HG03575 (cell line): Measurements from ENCODE around the gene FLRT1.

ENCODE experiments used
- ATAC-seq: cut with Tn5 transposase; IDR thresholded peaks from one replicate; pipeline ENCODE4 v1.9.1; 2021; ENCODE audit not compliant: unreplicated experiment, insufficient number of reproducible peaks, low FRiP score; ENCODE audit errors: extremely low read depth

FLRT1 gene, protein sequence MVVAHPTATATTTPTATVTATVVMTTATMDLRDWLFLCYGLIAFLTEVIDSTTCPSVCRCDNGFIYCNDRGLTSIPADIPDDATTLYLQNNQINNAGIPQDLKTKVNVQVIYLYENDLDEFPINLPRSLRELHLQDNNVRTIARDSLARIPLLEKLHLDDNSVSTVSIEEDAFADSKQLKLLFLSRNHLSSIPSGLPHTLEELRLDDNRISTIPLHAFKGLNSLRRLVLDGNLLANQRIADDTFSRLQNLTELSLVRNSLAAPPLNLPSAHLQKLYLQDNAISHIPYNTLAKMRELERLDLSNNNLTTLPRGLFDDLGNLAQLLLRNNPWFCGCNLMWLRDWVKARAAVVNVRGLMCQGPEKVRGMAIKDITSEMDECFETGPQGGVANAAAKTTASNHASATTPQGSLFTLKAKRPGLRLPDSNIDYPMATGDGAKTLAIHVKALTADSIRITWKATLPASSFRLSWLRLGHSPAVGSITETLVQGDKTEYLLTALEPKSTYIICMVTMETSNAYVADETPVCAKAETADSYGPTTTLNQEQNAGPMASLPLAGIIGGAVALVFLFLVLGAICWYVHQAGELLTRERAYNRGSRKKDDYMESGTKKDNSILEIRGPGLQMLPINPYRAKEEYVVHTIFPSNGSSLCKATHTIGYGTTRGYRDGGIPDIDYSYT

GRCh38 chr11:64035576-64035975, at the start of gene FLRT1:
Gene FLRT1 (plus strand): TSS chr11:64035931. CDS start chr11:64116268, 80,337 bp downstream.
- no peak for ATAC-seq

- ATAC-seq, result no peak
Measured at GRCh38 chr11:63986156-63986931, 49.4 kb upstream of the FLRT1 start, which contains the start of gene OTUB1. Gene OTUB1 (plus strand): TSS chr11:63986438. CDS start chr11:63986457, 19 bp downstream.

- ATAC-seq, result no peak
Measured at GRCh38 chr11:63986932-63987513, 48.7 kb upstream of the FLRT1 start.

DNA sequence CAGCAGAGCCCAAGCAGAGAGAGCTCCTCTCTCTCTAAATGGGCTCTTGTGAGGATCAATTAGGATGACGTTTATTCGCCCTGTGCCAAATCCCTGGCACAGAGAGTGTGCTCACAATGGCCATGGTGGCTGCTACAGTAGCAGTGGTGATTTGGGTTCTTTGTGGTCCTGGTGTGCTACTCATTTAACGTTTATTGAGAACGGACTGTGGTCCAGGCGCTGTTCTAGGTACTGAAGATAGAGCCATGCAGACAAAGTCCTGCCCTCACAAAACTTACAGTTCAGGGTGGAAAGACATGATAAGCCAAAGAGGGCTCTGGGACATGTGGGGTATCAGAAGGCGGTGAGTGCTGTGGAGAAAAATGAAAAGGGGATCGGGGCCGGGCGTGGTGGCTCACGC, 44.2 kb upstream of the FLRT1 start:
- ATAC-seq, result no peak

GRCh38 chr11:63993100-63993499, 42.6 kb upstream of the FLRT1 start:
- ATAC-seq, result no peak

DNA sequence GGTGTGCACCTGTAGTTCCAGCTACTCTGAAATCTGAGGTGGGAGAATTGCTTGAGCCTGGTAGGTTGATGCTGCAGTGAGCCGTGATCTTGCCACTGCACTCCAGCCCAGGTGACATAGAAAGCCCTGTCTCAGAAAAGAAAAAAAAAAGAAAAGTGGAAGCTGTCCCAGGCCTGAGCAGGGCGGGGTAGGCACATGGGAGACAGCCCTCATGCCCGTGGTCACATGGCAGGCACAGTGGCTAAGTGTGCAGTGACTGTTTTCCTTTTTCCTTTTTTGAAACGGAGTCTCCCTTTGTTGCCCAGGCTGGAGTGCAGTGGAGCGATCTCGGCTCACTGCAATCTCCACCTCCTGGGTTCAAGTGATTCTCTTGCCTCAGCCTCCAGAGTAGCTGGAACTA, 41.7 kb upstream of the FLRT1 start:
- ATAC-seq, result no peak

DNA sequence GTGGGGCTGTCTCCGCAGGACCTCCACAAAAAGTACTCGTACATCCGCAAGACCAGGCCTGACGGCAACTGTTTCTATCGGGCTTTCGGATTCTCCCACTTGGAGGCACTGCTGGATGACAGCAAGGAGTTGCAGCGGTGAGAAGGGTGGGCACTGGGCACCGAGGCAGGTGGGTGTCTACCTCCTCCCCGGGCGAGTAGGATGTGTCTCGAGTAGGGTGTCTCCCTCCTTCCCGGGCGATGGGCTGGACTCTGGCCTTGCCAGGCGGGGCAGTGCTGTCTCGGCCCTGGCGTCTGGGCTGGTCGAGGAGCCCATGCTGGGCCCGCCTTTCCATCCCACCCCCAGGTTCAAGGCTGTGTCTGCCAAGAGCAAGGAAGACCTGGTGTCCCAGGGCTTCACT, 39.2 kb upstream of the FLRT1 start:
- ATAC-seq, result no peak

DNA sequence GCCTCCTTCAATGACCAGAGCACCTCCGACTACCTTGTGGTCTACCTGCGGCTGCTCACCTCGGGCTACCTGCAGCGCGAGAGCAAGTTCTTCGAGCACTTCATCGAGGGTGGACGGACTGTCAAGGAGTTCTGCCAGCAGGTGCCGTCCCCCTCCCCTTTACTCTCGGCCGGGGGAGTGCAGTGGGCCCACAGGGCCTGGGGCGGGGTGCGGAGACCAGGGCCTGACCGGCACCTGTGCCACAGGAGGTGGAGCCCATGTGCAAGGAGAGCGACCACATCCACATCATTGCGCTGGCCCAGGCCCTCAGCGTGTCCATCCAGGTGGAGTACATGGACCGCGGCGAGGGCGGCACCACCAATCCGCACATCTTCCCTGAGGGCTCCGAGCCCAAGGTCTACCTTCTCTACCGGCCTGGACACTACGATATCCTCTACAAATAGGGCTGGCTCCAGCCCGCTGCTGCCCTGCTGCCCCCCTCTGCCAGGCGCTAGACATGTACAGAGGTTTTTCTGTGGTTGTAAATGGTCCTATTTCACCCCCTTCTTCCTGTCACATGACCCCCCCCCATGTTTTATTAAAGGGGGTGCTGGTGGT, 38.5 kb upstream of the FLRT1 start:
- ATAC-seq, result no peak

- ATAC-seq, result no peak
Measured at GRCh38 chr11:63997801-63998337, 37.9 kb upstream of the FLRT1 start.

DNA sequence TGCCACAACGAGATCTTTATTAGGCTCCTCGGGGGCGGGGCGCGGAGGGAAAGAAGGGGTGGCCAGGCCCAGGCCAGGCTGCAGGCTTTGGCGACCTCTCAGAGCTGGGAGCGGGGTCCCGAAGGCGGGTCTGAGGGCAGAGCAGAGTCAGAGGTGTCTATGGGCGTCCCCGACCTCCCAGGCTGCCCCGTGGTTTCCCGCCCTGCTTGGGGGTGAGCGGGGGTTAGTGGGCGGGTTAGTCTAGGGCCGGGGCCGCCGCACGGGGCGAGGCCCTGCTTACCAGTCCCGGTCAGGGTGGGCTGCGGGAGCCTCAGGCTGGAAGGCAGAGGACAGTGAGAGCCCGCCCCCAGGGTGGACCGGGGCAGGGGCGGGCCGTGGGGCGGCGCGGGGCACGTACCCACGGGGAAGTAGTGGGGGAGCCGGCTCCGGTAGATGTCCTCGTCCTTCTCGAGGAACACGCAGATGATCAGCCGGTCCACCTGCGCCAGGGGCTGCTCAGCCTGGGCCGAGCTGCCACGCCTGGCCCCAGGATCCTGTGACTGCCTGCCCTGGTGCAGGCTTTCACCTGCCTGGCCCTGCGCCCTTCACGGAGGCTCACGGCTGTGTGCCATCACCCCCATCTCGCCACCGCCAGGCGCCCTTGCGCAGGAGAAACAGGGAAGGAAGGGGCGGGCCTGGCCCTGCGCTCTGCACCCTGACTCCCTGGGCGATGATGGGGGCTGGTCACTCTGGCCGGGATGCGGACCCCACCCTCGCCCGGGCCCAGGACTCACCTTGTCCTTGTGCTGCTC, 37.0 kb upstream of the FLRT1 start:
- no peak for ATAC-seq

GRCh38 chr11:63999349-64000025, 36.2 kb upstream of the FLRT1 start:
- no peak for ATAC-seq

- ATAC-seq, result no peak
Measured at GRCh38 chr11:64000026-64000739, 35.5 kb upstream of the FLRT1 start.

DNA sequence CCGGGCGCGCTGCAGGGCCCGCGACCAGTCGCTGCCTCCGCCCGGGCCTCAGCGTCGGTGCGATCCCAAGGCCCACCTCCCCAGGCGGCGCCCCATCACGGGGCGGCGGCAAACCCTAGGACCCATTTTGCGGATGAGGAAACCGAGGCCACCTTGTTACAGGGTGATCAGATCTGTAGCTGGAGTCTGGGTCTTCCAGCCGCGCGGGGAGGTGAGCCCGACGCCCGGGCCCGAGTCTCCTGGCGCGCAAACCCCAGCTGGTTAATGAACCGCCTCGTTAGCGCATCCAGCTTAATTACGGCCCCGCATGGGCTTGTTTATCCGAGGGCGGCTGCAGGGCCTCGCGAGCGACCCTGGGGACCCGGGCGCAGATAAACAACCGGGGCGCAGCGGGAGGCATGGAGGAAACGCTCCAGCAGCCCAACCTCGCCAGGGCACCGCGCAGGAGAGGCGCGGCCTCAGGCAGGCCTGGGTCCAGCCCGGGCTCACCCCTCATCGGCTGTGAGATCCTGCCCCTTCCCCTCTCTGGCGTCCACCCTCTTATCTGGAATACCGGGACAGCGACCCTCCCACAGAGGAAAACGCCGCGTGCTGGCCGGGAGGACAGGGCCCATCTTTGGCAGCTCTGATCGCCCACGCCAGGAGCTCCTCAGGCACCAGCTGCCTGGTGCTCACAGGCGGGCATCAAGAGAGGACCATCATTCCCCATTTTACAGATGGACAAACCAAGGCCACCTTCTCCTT, 34.8 kb upstream of the FLRT1 start:
- no peak for ATAC-seq

- no peak for ATAC-seq
Measured at GRCh38 chr11:64001484-64002420, 34.0 kb upstream of the FLRT1 start.
